ENCODE data around the gene MIEN1. TPM values are rescaled to one million over a fixed set of nuclear protein-coding genes. Genes with fewer than 3 reads are reported as not detected.
A peak's percentile ranks its signal among the peaks of the same experiment; 100 is the strongest.

MIEN1 gene
- total RNA-seq, 1 donor from 2014 or later: 97.0 TPM

- no peak for DNase-seq (ENCODE audit: low read depth)
- no peak for TF ChIP-seq CTCF (IDR thresholded peaks at IDR 0.05; ENCODE audit: insufficient read depth, low read length, poor library complexity, severe bottlenecking)
- peaks cover 11% of the 10 kb centered on the region for H3K36me3 ChIP-seq (ENCODE audit: control insufficient read depth, insufficient read depth, low read length)
- H3K4me3 ChIP-seq (ENCODE audit: low read depth, low read length): no peak overlapping the region
- H3K27me3 ChIP-seq (ENCODE audit: control insufficient read depth, insufficient read depth, low read length): no peaks in the 10 kb centered on the region
Measured at GRCh38 chr17:39742856-39743436, 12.6 kb upstream of the MIEN1 start.

GRCh38 chr17:39742126-39742855 is 12.0 kb upstream of the MIEN1 start:
- Histone ChIP-seq H3K4me3 (ENCODE audit: low read depth, low read length) (no peak overlapping the region), H3K36me3 (ENCODE audit: control insufficient read depth, insufficient read depth, low read length) (peaks cover 10% of the 10 kb centered on the region), H3K27me3 (ENCODE audit: control insufficient read depth, insufficient read depth, low read length) (no peaks in the 10 kb centered on the region)
- TF ChIP-seq CTCF (IDR thresholded peaks at IDR 0.05; ENCODE audit: insufficient read depth, low read length, poor library complexity, severe bottlenecking): no peak
- DNase-seq (ENCODE audit: low read depth): no peak

- peak; percentile 69 for DNase-seq (ENCODE audit: low read depth)
- peak overlapping the region; percentile 85 for H3K4me3 ChIP-seq (ENCODE audit: low read depth, low read length)
- no peak for TF ChIP-seq CTCF (IDR thresholded peaks at IDR 0.05; ENCODE audit: insufficient read depth, low read length, poor library complexity, severe bottlenecking)
- peaks cover 10% of the 10 kb centered on the region for H3K36me3 ChIP-seq (ENCODE audit: control insufficient read depth, insufficient read depth, low read length)
- H3K27me3 ChIP-seq (ENCODE audit: control insufficient read depth, insufficient read depth, low read length): no peaks in the 10 kb centered on the region
Measured at GRCh38 chr17:39740357-39741111, 10.2 kb upstream of the MIEN1 start.

- Histone ChIP-seq H3K27me3 (ENCODE audit: control insufficient read depth, insufficient read depth, low read length) (no peaks in the 10 kb centered on the region), H3K36me3 (ENCODE audit: control insufficient read depth, insufficient read depth, low read length) (peaks cover 9% of the 10 kb centered on the region), H3K4me3 (ENCODE audit: low read depth, low read length) (peak overlapping the region; percentile 85)
- no peak for DNase-seq (ENCODE audit: low read depth)
- no peak for TF ChIP-seq CTCF (IDR thresholded peaks at IDR 0.05; ENCODE audit: insufficient read depth, low read length, poor library complexity, severe bottlenecking)
Measured at GRCh38 chr17:39739885-39740356, 9.6 kb upstream of the MIEN1 start.

GRCh38 chr17:39738983-39739884 is 8.9 kb upstream of the MIEN1 start:
- TF ChIP-seq CTCF (IDR thresholded peaks at IDR 0.05; ENCODE audit: insufficient read depth, low read length, poor library complexity, severe bottlenecking): no peak
- H3K4me3 ChIP-seq (ENCODE audit: low read depth, low read length): peak overlapping the region; percentile 85
- DNase-seq (ENCODE audit: low read depth): no peak
- peaks cover 5% of the 10 kb centered on the region for H3K36me3 ChIP-seq (ENCODE audit: control insufficient read depth, insufficient read depth, low read length)
- no peaks in the 10 kb centered on the region for H3K27me3 ChIP-seq (ENCODE audit: control insufficient read depth, insufficient read depth, low read length)

All from kidney epithelial cell (primary cell).